OCI-LY7 (cell line): ENCODE data around the gene PDHA1. TPM values are rescaled to one million over a fixed set of nuclear protein-coding genes. Genes with fewer than 3 reads are reported as not detected.

ENCODE experiments used
- BruUV-seq: library from RNA; stranded (reverse); fragments of 400-500 nt; replicated peaks from 2 replicates; lab custom pipeline; 2021; lab: Mats Ljungman, UMichigan
- CTCF ChIA-PET: fragments of 300-600 bp; sonication (Branson Sonifier 250); formaldehyde crosslinking; loops from one replicate; lab custom pipeline; 2022; ENCODE audit warnings: antibody characterized with exemption; ENCODE audit not compliant: unreplicated experiment; lab: Charles Lee
- POLR2A ChIA-PET: fragments of 300-600 bp; sonication (Branson Sonifier 250); formaldehyde crosslinking; loops from one replicate; lab custom pipeline; 2022; ENCODE audit warnings: antibody characterized with exemption; lab: Charles Lee
- DNase-seq: peaks from one replicate; pipeline ENCODE4 v3.0.0-alpha.2; 2015; ENCODE audit warnings: low spot score
- H2AFZ ChIP-seq: fragments of 200-600 bp; sonication (generic), shearing (Covaris generic); 2 replicates; pipeline ENCODE4 v1.6.1; 2014; ENCODE audit warnings: mild to moderate bottlenecking, antibody characterized with exemption, low read length, moderate library complexity
- H3K27ac ChIP-seq: fragments of 200-600 bp; sonication (generic); 2 replicates; pipeline ENCODE4 v1.5.1; 2014; ENCODE audit warnings: mixed run types, low read depth, mild to moderate bottlenecking, moderate library complexity, low read length, inconsistent platforms; ENCODE audit not compliant: poor library complexity, severe bottlenecking
- H3K36me3 ChIP-seq: fragments of 200-600 bp; sonication (generic); 2 replicates; pipeline ENCODE4 v1.6.1; 2014; ENCODE audit warnings: mild to moderate bottlenecking, antibody characterized with exemption, low read length, moderate library complexity, mixed read lengths; ENCODE audit not compliant: insufficient read depth
- H3K4me1 ChIP-seq: fragments of 200-600 bp; sonication (generic); 2 replicates; pipeline ENCODE4 v1.5.1; 2014; ENCODE audit warnings: mild to moderate bottlenecking, low read length; ENCODE audit not compliant: insufficient read depth, poor library complexity, severe bottlenecking
- H3K4me2 ChIP-seq: fragments of 200-600 bp; sonication (generic); 2 replicates; pipeline ENCODE4 v1.6.1; 2014; ENCODE audit warnings: mild to moderate bottlenecking, low read length
- H3K4me3 ChIP-seq: fragments of 200-600 bp; sonication (generic); 2 replicates; pipeline ENCODE4 v1.5.1; 2014; ENCODE audit warnings: mild to moderate bottlenecking, low read depth, low read length; ENCODE audit not compliant: poor library complexity, severe bottlenecking
- H3K79me2 ChIP-seq: fragments of 200-600 bp; sonication (generic); 2 replicates; pipeline ENCODE4 v1.6.1; 2016; ENCODE audit warnings: low read depth, mild to moderate bottlenecking, low read length, moderate library complexity, mixed read lengths; ENCODE audit not compliant: insufficient read depth
- H3K9me2 ChIP-seq: fragments of 200-600 bp; sonication (generic); 2 replicates; pipeline ENCODE4 v1.6.1; 2016; ENCODE audit warnings: mild to moderate bottlenecking, low read length, mixed read lengths; ENCODE audit not compliant: insufficient read depth
- H3K9me3 ChIP-seq: fragments of 200-600 bp; sonication (generic); 2 replicates; pipeline ENCODE4 v1.6.1; 2014; ENCODE audit warnings: mild to moderate bottlenecking, mixed run types, low read length, mixed read lengths
- H4K20me1 ChIP-seq: fragments of 200-600 bp; sonication (generic); 2 replicates; pipeline ENCODE4 v1.6.1; 2014; ENCODE audit warnings: mild to moderate bottlenecking, antibody characterized with exemption, low read length, moderate library complexity, mixed read lengths; ENCODE audit not compliant: insufficient read depth
- CTCF ChIP-seq: fragments of 200-600 bp; sonication (generic); conservative IDR thresholded peaks from 2 replicates; pipeline ENCODE4 v1.5.1; 2014; ENCODE audit warnings: mild to moderate bottlenecking, antibody characterized with exemption, low read length, moderate library complexity, mixed read lengths
- EZH2phosphoT487 ChIP-seq: fragments of 200-600 bp; sonication (generic); IDR thresholded peaks from 2 replicates; pipeline ENCODE4 v1.6.1; 2018; ENCODE audit warnings: low read depth, borderline replicate concordance, mild to moderate bottlenecking, mixed run types, antibody characterized with exemption, low read length, moderate library complexity, mixed read lengths
- intact Hi-C: fragments of 100-400 bp; cut with micrococcal nuclease; formaldehyde crosslinking; loops from one replicate; pipeline ENCODE4 v1.10.0; 2022; ENCODE audit not compliant: unreplicated experiment
- total RNA-seq, 2 experiments: library from RNA; depleted of rRNA in 1 of 2; stranded (reverse); fragments of >200 nt in 1 of 2; shearing (Covaris generic) in 1 of 2; gene quantifications; 2 replicates each; pipeline ENCODE4 v1.2.3, GENCODE V29; 2014 to 2022

The PDHA1 gene
- total RNA-seq, 2 experiments from 2014 or later: 210 to 249 TPM

- Histone ChIP-seq H3K27ac (no peak overlapping the region), H3K4me1 (no peaks in the 10 kb centered on the region), H3K36me3 (no peaks in the 10 kb centered on the region), H3K4me3 (no peak overlapping the region), H3K79me2 (no peaks in the 10 kb centered on the region), H2AFZ (no peak overlapping the region), H4K20me1 (no peaks in the 10 kb centered on the region), H3K4me2 (no peak overlapping the region), H3K9me3 (no peaks in the 10 kb centered on the region), H3K9me2 (no peaks in the 10 kb centered on the region)
- BruUV-seq: no TSS peak
- ChIA-PET CTCF (no interaction called here), POLR2A (no interaction called here)
- intact Hi-C loops: no loop called here
- no peak for DNase-seq
- TF ChIP-seq CTCF (no peak), EZH2phosphoT487 (no peak)
Measured at GRCh38 chrX:19326567-19326966, 17.2 kb upstream of the PDHA1 start.

- Histone ChIP-seq H3K36me3 (no peaks in the 10 kb centered on the region), H3K9me2 (no peaks in the 10 kb centered on the region), H3K27ac (no peak overlapping the region), H2AFZ (no peak overlapping the region), H3K9me3 (peaks cover 5% of the 10 kb centered on the region), H3K4me2 (no peak overlapping the region), H3K4me1 (no peaks in the 10 kb centered on the region), H3K79me2 (no peaks in the 10 kb centered on the region), H4K20me1 (no peaks in the 10 kb centered on the region), H3K4me3 (no peak overlapping the region)
- BruUV-seq: no TSS peak
- intact Hi-C loops: loop anchor here (10.0 kb wide), 1 partner anchor 317 kb away; no protein-coding TSS in a partner anchor
- ChIA-PET POLR2A (no interaction called here), CTCF (no interaction called here)
- TF ChIP-seq EZH2phosphoT487 (no peak), CTCF (no peak)
- DNase-seq: no peak
Measured at GRCh38 chrX:19331831-19332230, 11.9 kb upstream of the PDHA1 start.

GRCh38 chrX:19332983-19333382 lies 10.7 kb upstream of the PDHA1 start:
- Histone ChIP-seq H3K9me2 (no peaks in the 10 kb centered on the region), H3K4me2 (no peak overlapping the region), H3K9me3 (peaks cover 5% of the 10 kb centered on the region), H3K36me3 (no peaks in the 10 kb centered on the region), H3K4me1 (no peaks in the 10 kb centered on the region), H4K20me1 (no peaks in the 10 kb centered on the region), H3K4me3 (no peak overlapping the region), H3K79me2 (no peaks in the 10 kb centered on the region), H2AFZ (no peak overlapping the region), H3K27ac (no peak overlapping the region)
- POLR2A ChIA-PET: interaction anchor here (0.6 kb wide), 1 partner anchor 1903 kb away, joined by 4 read pairs; no protein-coding TSS in a partner anchor
- intact Hi-C loops: loop anchor here (10.0 kb wide), 1 partner anchor 318 kb away; no protein-coding TSS in a partner anchor
- CTCF ChIA-PET: no interaction called here
- TF ChIP-seq CTCF: no peak
- TF ChIP-seq EZH2phosphoT487: no peak
- no TSS peak for BruUV-seq
- DNase-seq: no peak
